ENCODE results near the gene RIN3. TPM values are rescaled to one million over a fixed set of nuclear protein-coding genes. Genes with fewer than 3 reads are reported as not detected.

Gene RIN3
- total and polyA plus RNA-seq, 3 donors from 2014 or later, result 25.9 to 56.2 (median 49.8) TPM

DNA sequence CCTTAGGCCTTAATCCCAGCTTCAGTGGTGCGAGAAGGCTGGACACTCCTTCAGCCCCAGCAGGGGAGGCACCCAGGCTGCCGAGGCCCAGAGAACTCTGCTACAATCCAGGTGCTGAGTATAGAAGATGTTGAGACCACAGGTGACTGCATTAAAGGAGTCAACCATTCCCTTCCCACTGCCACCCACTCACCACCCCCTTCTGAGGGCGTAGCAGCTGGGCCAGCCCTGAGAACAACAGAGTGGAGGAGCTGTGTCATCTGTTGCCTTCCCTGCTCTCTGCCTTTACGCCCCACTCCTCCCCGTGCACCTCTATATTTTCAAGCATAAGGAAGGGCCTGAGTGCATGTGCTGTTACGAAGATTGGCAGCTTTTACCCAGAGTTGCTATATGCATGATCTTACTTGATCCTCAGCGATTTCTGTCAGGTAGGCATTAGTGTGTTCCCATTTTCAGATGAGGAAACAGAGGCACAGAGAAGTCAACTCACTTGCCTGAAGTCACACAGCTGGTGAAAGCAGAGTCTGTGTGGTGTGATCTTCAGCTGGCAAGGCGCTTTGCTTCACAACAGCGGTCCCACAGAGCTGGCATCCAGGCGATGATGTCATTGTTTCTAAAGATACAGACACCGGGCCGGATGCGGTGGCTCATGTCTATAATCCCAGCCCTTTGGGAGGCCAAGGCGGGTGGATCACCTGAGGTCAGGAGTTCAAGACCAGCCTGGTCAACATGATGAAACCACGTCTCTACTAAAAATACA, 46.7 kb downstream of the RIN3 start:
- H3K36me3 ChIP-seq (ENCODE audit: low read depth, missing control alignments), result no peaks in the 10 kb centered on the region
- intact Hi-C loops (cut with DNase I; ENCODE audit: low total_unique reads), result no loop called here
- H3K27me3 ChIP-seq, result no peaks in the 10 kb centered on the region
- peak; percentile 61 for DNase-seq
- WGBS, 2 donors, result 77 to 89% methylated on average over 12 to 15 of the region's 15 CpGs
- H3K4me1 ChIP-seq, result peaks cover 30% of the 10 kb centered on the region
- H3K4me3 ChIP-seq, result no peak overlapping the region
- H3K27ac ChIP-seq, result peak overlapping the region in 1 of 2 donors; percentile 23
- H3K9me3 ChIP-seq, result no peaks in the 10 kb centered on the region
- TF ChIP-seq, protein P1, sequence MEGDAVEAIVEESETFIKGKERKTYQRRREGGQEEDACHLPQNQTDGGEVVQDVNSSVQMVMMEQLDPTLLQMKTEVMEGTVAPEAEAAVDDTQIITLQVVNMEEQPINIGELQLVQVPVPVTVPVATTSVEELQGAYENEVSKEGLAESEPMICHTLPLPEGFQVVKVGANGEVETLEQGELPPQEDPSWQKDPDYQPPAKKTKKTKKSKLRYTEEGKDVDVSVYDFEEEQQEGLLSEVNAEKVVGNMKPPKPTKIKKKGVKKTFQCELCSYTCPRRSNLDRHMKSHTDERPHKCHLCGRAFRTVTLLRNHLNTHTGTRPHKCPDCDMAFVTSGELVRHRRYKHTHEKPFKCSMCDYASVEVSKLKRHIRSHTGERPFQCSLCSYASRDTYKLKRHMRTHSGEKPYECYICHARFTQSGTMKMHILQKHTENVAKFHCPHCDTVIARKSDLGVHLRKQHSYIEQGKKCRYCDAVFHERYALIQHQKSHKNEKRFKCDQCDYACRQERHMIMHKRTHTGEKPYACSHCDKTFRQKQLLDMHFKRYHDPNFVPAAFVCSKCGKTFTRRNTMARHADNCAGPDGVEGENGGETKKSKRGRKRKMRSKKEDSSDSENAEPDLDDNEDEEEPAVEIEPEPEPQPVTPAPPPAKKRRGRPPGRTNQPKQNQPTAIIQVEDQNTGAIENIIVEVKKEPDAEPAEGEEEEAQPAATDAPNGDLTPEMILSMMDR (IDR thresholded peaks at IDR 0.05), result no peak
- TF ChIP-seq POLR2A (IDR thresholded peaks at IDR 0.05), result no peak

DNA sequence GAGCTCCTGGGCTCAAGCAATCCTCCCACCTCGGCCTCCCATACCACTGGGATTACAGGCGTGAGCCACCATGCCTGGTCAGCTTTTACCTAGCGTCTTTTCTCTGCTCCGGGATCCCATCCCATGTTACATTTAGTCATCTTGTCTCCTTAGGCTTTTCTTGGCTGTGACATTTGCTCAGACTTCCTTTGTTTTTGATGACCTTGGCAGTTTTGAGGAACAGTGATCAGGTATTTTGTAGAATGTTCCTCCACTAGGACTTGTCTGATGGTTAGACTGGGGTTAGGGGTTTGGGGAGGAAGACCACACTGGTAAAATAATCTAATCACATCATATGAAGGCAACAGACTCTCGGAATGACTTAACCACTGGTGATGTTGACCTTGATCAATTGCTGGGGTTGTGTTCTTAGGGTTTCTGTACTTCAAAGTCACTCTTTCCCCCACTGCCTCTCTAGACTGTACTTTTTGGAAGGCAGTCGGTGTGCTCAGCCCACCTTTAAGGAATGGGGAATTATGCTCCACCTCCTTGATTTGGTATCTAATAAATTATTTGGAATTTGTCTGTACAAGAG, 48.4 kb downstream of the RIN3 start:
- peak overlapping the region in 1 of 2 donors; percentile 70 for H3K27ac ChIP-seq
- no peak for TF ChIP-seq POLR2A (IDR thresholded peaks at IDR 0.05)
- TF ChIP-seq, protein P1 (IDR thresholded peaks at IDR 0.05), result no peak
- 70 to 92% methylated on average over 6 of the region's 6 CpGs for WGBS, 2 donors
- no peaks in the 10 kb centered on the region for H3K27me3 ChIP-seq
- intact Hi-C loops (cut with DNase I; ENCODE audit: low total_unique reads), result no loop called here
- H3K36me3 ChIP-seq (ENCODE audit: low read depth, missing control alignments), result no peaks in the 10 kb centered on the region
- H3K4me1 ChIP-seq, result peaks cover 30% of the 10 kb centered on the region
- no peak for DNase-seq
- H3K9me3 ChIP-seq, result no peaks in the 10 kb centered on the region
- no peak overlapping the region for H3K4me3 ChIP-seq

DNA sequence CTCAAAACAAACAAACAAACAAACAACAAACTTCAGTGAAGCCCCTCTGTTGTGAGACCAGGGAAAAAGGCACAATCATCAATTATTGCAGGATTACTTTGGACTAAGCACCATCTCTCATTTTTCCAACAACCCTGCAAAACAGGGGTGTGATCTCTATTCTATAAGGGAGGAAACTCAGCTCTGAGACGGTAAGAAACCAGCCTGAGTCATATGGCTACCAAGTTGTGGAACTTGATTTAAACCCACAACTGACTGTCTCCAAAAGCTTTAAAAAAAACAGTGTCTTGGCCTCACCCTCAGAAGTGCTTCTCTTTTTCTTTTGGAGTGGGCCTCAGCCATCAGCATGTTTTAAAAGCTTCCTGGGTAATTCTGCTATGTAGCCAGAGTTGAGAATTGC, 49.8 kb downstream of the RIN3 start:
- Histone ChIP-seq H3K9me3 (no peaks in the 10 kb centered on the region), H3K27ac (peak overlapping the region in 1 of 2 donors; percentile 70), H3K4me1 (peaks cover 30% of the 10 kb centered on the region), H3K36me3 (ENCODE audit: low read depth, missing control alignments) (no peaks in the 10 kb centered on the region), H3K4me3 (no peak overlapping the region), H3K27me3 (no peaks in the 10 kb centered on the region)
- TF ChIP-seq, protein P1 (IDR thresholded peaks at IDR 0.05), result no peak
- no peak for TF ChIP-seq POLR2A (IDR thresholded peaks at IDR 0.05)
- 52 to 63% methylated on average over 1 of the region's 1 CpG for WGBS, 2 donors
- DNase-seq, result no peak
- intact Hi-C loops (cut with DNase I; ENCODE audit: low total_unique reads), result no loop called here

DNA sequence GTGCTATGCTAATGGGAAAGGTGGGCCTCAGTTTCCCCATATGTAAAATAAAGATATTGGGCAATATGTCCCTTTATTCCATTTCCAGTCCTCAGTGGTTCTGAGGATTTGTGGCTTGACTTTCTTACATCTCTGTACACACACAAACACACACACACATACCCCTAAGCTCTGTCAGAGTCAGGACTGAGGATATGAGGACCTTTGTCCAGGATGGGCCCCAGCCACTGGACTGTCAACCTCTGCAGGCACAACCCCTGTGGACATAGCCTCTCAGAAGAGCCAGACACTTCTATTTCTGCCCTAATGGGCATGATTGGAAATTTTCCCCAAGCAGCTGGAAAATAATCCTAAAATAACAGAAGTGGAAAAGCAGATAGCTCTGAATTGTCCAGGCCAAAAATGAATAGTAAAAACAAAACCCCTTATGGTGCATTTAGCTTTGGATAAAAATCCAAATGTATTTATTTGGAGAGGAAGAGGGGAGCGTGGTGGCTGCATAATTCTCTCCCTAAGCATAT, 50.2 kb downstream of the RIN3 start:
- H3K9me3 ChIP-seq, result no peaks in the 10 kb centered on the region
- H3K27ac ChIP-seq, result peak overlapping the region in 1 of 2 donors; percentile 70
- no peak overlapping the region for H3K4me3 ChIP-seq
- peaks cover 30% of the 10 kb centered on the region for H3K4me1 ChIP-seq
- no peaks in the 10 kb centered on the region for H3K27me3 ChIP-seq
- H3K36me3 ChIP-seq (ENCODE audit: low read depth, missing control alignments), result no peaks in the 10 kb centered on the region
- no peak for DNase-seq
- WGBS, 2 donors, result 62 to 69% methylated on average over 1 of the region's 1 CpG
- intact Hi-C loops (cut with DNase I; ENCODE audit: low total_unique reads), result no loop called here
- TF ChIP-seq, protein P1 (IDR thresholded peaks at IDR 0.05), result no peak
- TF ChIP-seq POLR2A (IDR thresholded peaks at IDR 0.05), result no peak

All from testis (tissue), 3 donors.